Choroid plexus epithelial cell (primary cell): ENCODE data around the gene ZNF503.
A peak's percentile ranks its signal among the peaks of the same experiment; 100 is the strongest.

Experiments
- DNase-seq: peaks from one replicate; pipeline ENCODE4 v3.0.0-alpha.2; 2010; ENCODE audit warnings: low read depth
- H3K4me3 ChIP-seq: 2 replicates; pipeline ENCODE4 v1.5.1; 2011; ENCODE audit warnings: low read depth, mild to moderate bottlenecking, control low read depth, low read length, moderate library complexity
- CTCF ChIP-seq: conservative IDR thresholded peaks from 2 replicates; pipeline ENCODE4 v1.5.1; 2011; ENCODE audit warnings: low read depth, mild to moderate bottlenecking, control low read depth, inconsistent platforms, low read length, moderate library complexity

ZNF503 gene

GRCh38 chr10:75351637-75352036, 49.9 kb downstream of the ZNF503 start:
- TF ChIP-seq CTCF: no peak
- H3K4me3 ChIP-seq: no peak overlapping the region
- DNase-seq: no peak

GRCh38 chr10:75350791-75351190, 50.8 kb downstream of the ZNF503 start:
- TF ChIP-seq CTCF: peak; percentile 5
- DNase-seq: peak; percentile 65
- no peak overlapping the region for H3K4me3 ChIP-seq
